SHP77 (cell line): ENCODE data around the gene GALNT7.

Experiments used
- DNase-seq, 2 experiments: peaks; one replicate each; lab custom pipeline; 2025; lab: John Stamatoyannopoulos, UW

Gene GALNT7

GRCh38 chr4:173301518-173302201, 133.0 kb downstream of the GALNT7 start:
- no peak for DNase-seq

GRCh38 chr4:173307778-173308177, 139.2 kb downstream of the GALNT7 start:
- no peak for DNase-seq

- no peak for DNase-seq
Observed at GRCh38 chr4:173311368-173311767, 142.8 kb downstream of the GALNT7 start.

GRCh38 chr4:173314715-173315114, 146.1 kb downstream of the GALNT7 start:
- no peak for DNase-seq

- DNase-seq: no peak
Observed at GRCh38 chr4:173316060-173316459, 147.4 kb downstream of the GALNT7 start.

GRCh38 chr4:173317004-173317403, 148.4 kb downstream of the GALNT7 start:
- DNase-seq: no peak

- DNase-seq: no peak
Observed at GRCh38 chr4:173318240-173318639, 149.6 kb downstream of the GALNT7 start.

GRCh38 chr4:173318648-173319211, 150.1 kb downstream of the GALNT7 start:
- DNase-seq: no peak

GRCh38 chr4:173319696-173320095, 151.1 kb downstream of the GALNT7 start:
- DNase-seq: no peak

GRCh38 chr4:173325007-173325736, 156.6 kb downstream of the GALNT7 start:
- no peak for DNase-seq

GRCh38 chr4:173328236-173328901, 159.8 kb downstream of the GALNT7 start:
- DNase-seq: no peak

GRCh38 chr4:173330590-173330989, 162.0 kb downstream of the GALNT7 start:
- no peak for DNase-seq

GRCh38 chr4:173332021-173332487, 163.4 kb downstream of the GALNT7 start:
- DNase-seq: no peak

GRCh38 chr4:173332963-173333657, 164.5 kb downstream of the GALNT7 start:
- no peak for DNase-seq

- no peak for DNase-seq
Observed at GRCh38 chr4:173333658-173334084, 165.1 kb downstream of the GALNT7 start.

- peak; percentile 93 to 95 for DNase-seq
Observed at GRCh38 chr4:173334085-173334890, 165.7 kb downstream of the GALNT7 start, which contains the start of gene HMGB2. HMGB2 (minus strand) TSS chr4:173334358; CDS start chr4:173333649, 709 bp downstream.

- DNase-seq: peak; percentile 44 to 63
Observed at GRCh38 chr4:173334891-173335752, 166.5 kb downstream of the GALNT7 start.

- no peak for DNase-seq
Observed at GRCh38 chr4:173337463-173337862, 168.9 kb downstream of the GALNT7 start.

- DNase-seq: no peak
Observed at GRCh38 chr4:173343832-173344397, 175.3 kb downstream of the GALNT7 start.

- DNase-seq: no peak
Observed at GRCh38 chr4:173345648-173346047, 177.0 kb downstream of the GALNT7 start.
